CD4-positive, alpha-beta T cell treated with Interleukin-17A for 4 hours (primary cell): ENCODE results near the gene WDR86.

Experiments
- DNase-seq: peaks from one replicate; pipeline ENCODE4 v3.0.0-alpha.2; 2020; ENCODE audit warnings: mixed read lengths

The WDR86 gene

GRCh38 chr7:151378496-151379192, 31.2 kb downstream of the WDR86 start:
- no peak for DNase-seq

- no peak for DNase-seq
Measured at GRCh38 chr7:151378011-151378410, 31.8 kb downstream of the WDR86 start.

- no peak for DNase-seq
Measured at GRCh38 chr7:151377406-151377805, 32.4 kb downstream of the WDR86 start.

GRCh38 chr7:151376218-151376902, 33.5 kb downstream of the WDR86 start:
- no peak for DNase-seq

- no peak for DNase-seq
Measured at GRCh38 chr7:151375530-151376217, 34.2 kb downstream of the WDR86 start.

GRCh38 chr7:151374726-151375125, 35.1 kb downstream of the WDR86 start:
- DNase-seq = no peak

- no peak for DNase-seq
Measured at GRCh38 chr7:151374139-151374538, 35.7 kb downstream of the WDR86 start.

- no peak for DNase-seq
Measured at GRCh38 chr7:151373599-151373998, 36.2 kb downstream of the WDR86 start.

- DNase-seq = no peak
Measured at GRCh38 chr7:151372612-151373265, 37.1 kb downstream of the WDR86 start.

- no peak for DNase-seq
Measured at GRCh38 chr7:151371266-151371665, 38.6 kb downstream of the WDR86 start.

- DNase-seq = peak; percentile 81
Measured at GRCh38 chr7:151368136-151368571, 41.7 kb downstream of the WDR86 start.

- DNase-seq = no peak
Measured at GRCh38 chr7:151367284-151367683, 42.6 kb downstream of the WDR86 start.

- DNase-seq = no peak
Measured at GRCh38 chr7:151366880-151367222, 43.0 kb downstream of the WDR86 start.

GRCh38 chr7:151366166-151366879, 43.5 kb downstream of the WDR86 start:
- DNase-seq = no peak

- DNase-seq = no peak
Measured at GRCh38 chr7:151363182-151363581, 46.7 kb downstream of the WDR86 start.

GRCh38 chr7:151361193-151361959, 48.5 kb downstream of the WDR86 start:
- no peak for DNase-seq

- no peak for DNase-seq
Measured at GRCh38 chr7:151352512-151352911, 57.3 kb downstream of the WDR86 start.

GRCh38 chr7:151351967-151352366, 57.9 kb downstream of the WDR86 start:
- DNase-seq = peak; percentile 63

GRCh38 chr7:151351027-151351426, 58.8 kb downstream of the WDR86 start:
- peak; percentile 42 for DNase-seq

- DNase-seq = no peak
Measured at GRCh38 chr7:151349507-151349853, 60.4 kb downstream of the WDR86 start.

- no peak for DNase-seq
Measured at GRCh38 chr7:151348970-151349369, 60.9 kb downstream of the WDR86 start.

- DNase-seq = no peak
Measured at GRCh38 chr7:151347200-151347599, 62.6 kb downstream of the WDR86 start.
